Omental fat pad (tissue), 4 donors: ENCODE measurements around the gene ACSL4. TPM values are rescaled to one million over a fixed set of nuclear protein-coding genes. Genes with fewer than 3 reads are reported as not detected.
"Not testable (repeated sequence)": the region's sequence is repeated elsewhere in the genome, so short reads cannot be mapped to it uniquely, and the experiment has no call there.

Experiments
- ATAC-seq: fragments of 150-250 bp; one replicate; pipeline ENCODE4 v1.9.1; 2016; ENCODE audit warnings: mild to moderate bottlenecking, moderate library complexity; ENCODE audit not compliant: low FRiP score
- DNase-seq: peaks from one replicate; pipeline ENCODE4 v3.0.0-alpha.2; 2019; ENCODE audit warnings: low spot score
- CTCF ChIP-seq, 3 donors: fragments of 450-650 bp; IDR thresholded peaks; one replicate each; pipeline ENCODE4 v1.5.1; 2016 to 2017; ENCODE audit warnings: antibody characterized with exemption in 3 of 3, mild to moderate bottlenecking in 3 of 3, moderate library complexity in 2 of 3
- total RNA-seq, 4 donors: library from RNA; depleted of rRNA; stranded (reverse); fragments of >200 nt; gene quantifications; one replicate each; pipeline ENCODE4 v1.1.0, GENCODE V29; 2016

ACSL4 gene
- total RNA-seq, 4 donors from 2014 or later, result 94.7 to 244 (median 166) TPM

DNA sequence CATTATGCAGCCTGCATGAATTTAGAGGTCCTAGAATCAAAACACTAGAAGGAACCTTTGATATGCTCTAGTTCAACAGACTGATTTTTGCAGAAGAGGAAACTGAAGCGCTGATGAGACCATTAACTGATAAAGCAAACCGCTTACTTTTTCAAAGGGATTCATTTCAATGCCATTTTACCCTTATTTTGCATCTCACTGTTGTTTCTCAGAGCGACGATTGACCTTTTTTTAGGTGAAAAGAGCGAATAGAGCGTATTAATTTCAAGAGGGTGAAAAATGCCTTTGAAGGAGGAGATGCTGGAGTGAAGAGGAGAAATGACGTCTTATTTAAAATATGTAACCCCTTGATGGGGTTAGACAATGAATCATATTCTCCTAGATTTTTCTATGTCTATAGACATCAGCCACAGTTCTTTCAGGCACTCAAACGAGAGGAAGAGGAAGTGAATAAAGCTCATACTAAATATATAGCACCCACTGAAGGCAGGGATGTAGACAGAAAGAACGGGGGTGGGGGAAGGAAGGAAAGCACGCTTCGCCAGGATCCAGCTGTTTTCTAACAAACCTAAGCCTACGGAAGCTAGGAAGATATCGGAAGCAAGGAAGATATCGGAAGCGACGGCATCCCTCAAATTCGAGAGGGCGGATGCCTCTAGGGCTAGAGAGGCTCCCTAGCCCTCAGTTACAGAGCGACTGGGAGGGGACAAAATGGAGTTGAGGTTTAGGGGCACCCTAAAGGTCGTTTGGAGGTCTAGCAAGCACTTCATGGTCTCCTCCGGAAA is 848 bp downstream of the ACSL4 start:
- TF ChIP-seq CTCF (IDR thresholded peaks at IDR 0.05), result no peak
- ATAC-seq (peak; percentile 31), DNase-seq (no peak)

- ATAC-seq, result no peak
- no peak for DNase-seq
- no peak for TF ChIP-seq CTCF (IDR thresholded peaks at IDR 0.05)
Measured at GRCh38 chrX:109728173-109728535, 4.9 kb downstream of the ACSL4 start.

DNA sequence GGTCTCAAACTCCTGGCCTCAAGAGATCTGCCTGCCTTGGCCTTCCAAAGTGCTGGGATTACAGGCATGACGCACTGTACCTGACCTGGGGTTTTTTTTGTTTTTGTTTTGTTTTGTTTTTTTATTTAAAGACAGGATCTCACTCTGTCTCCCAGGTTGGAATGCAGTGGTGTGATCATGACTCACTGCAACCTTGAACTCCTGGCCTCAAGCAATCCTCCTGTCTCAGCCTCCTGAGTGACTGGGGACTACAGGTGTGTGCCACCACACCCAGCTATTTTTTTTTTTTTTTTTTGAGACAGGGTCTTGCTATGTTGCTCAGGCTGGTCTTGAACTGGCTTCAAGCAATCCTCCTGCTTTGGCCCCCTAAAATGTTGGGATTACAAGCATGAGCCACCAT is 8.1 kb downstream of the ACSL4 start:
- DNase-seq, ATAC-seq: not testable (repeated sequence)

GRCh38 chrX:109720947-109721346 is 12.1 kb downstream of the ACSL4 start:
- DNase-seq (no peak), ATAC-seq (no peak)
- no peak for TF ChIP-seq CTCF (IDR thresholded peaks at IDR 0.05)

DNA sequence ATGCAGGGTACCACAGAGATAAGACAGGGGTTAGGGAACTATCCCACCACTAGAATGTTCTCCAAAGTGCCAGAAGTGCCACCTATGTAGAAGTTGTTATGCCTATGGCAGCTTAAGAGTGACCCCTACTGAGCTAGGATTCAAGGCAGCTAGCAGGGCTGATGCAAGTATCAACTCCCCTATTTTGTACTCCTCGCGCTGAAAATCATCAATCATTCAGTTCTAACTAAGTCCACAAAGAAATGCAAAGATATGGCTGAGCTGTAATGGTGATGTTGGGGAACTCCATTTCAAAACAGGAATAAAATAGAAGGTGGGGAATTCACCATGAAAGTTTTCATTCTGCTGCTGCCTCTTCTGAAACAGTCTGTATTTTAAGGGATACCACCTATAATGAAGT is 13.8 kb downstream of the ACSL4 start:
- no peak for ATAC-seq
- TF ChIP-seq CTCF (IDR thresholded peaks at IDR 0.05), result no peak
- DNase-seq, result no peak

DNA sequence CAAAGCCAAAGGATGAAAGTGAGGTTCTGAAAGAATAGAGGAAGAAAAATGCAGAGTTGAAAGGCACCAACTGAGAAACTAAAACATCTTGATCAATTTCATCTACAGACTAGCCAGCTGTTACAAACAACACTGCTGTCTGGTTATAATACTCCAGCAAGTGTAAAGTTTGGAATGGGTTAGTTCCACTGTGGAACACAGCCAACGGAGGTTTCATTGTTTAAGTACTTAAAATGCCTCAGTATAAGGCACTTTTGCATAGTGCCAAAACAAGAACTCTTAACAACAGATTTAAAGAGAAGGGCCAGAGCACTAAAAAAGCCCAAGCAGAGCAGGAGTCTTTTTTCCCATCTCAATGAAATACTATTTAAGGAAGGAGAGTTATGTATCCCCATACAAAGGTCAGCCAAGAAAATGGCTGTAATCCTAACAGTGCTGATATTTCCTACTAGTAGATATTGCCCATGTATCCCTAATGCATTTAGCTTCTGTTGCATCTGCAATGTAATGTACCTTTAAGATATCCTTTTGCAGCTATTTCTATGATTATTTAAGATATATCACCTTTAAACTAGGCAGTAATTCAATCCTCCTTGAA is 16.5 kb downstream of the ACSL4 start:
- TF ChIP-seq CTCF (IDR thresholded peaks at IDR 0.05), result no peak
- DNase-seq, result no peak
- ATAC-seq, result no peak

- no peak for ATAC-seq
- DNase-seq, result no peak
- no peak for TF ChIP-seq CTCF (IDR thresholded peaks at IDR 0.05)
Measured at GRCh38 chrX:109714340-109714958, 18.6 kb downstream of the ACSL4 start.
